GM12892 (cell line): Measurements from ENCODE around the gene ANKS1A.

Source experiments
- POLR2A ChIP-seq: IDR thresholded peaks from 2 replicates; pipeline ENCODE4 v1.6.1; 2011; ENCODE audit warnings: low read depth, low read length, control low read depth
- POLR2AphosphoS5 ChIP-seq: IDR thresholded peaks from 2 replicates; pipeline ENCODE4 v1.6.1; 2011; ENCODE audit warnings: low read depth, low read length, control low read depth
- TAF1 ChIP-seq: IDR thresholded peaks from 2 replicates; pipeline ENCODE4 v1.6.1; 2011; ENCODE audit warnings: low read depth, mild to moderate bottlenecking, control low read depth, low read length, borderline replicate concordance

GRCh38 chr6:34984416-34984815, 95.4 kb downstream of the ANKS1A start:
- no peak for TF ChIP-seq POLR2A
- no peak for TF ChIP-seq TAF1
- no peak for TF ChIP-seq POLR2AphosphoS5
